SU-DHL-6 (cell line): Measurements from ENCODE around the gene KRT79.

ENCODE experiments used
- CTCF ChIP-seq: fragments of 200-600 bp; sonication (generic); IDR thresholded peaks from one replicate; pipeline ENCODE4 v1.5.1; 2017; ENCODE audit warnings: antibody characterized with exemption, mild to moderate bottlenecking, low read length, moderate library complexity; ENCODE audit not compliant: insufficient read depth, poor library complexity, severe bottlenecking
- EZH2phosphoT487 ChIP-seq: fragments of 200-600 bp; sonication (generic), shearing (Covaris generic); conservative IDR thresholded peaks from 2 replicates; pipeline ENCODE4 v1.6.1; 2018; ENCODE audit warnings: mild to moderate bottlenecking, antibody characterized with exemption, low read length, moderate library complexity, mixed read lengths

- no peak for TF ChIP-seq CTCF
- TF ChIP-seq EZH2phosphoT487, result no peak
These were observed 38.7 kb upstream of the KRT79 start for GRCh38 chr12:52872644-52873389.
